Mammary epithelial cell (primary cell): ENCODE data around the gene NOTCH3.

Source experiments
- EZH2 ChIP-seq: IDR thresholded peaks from 2 replicates; pipeline ENCODE4 v1.6.1; 2012; ENCODE audit warnings: low read length, inconsistent platforms, borderline replicate concordance
- TF ChIP-seq, protein P1 (sequence below), 2 donors: IDR thresholded peaks in 1 of 2; conservative IDR thresholded peaks in 1 of 2; 2 replicates each; pipeline ENCODE4 v1.5.1; 2011 to 2012; ENCODE audit warnings: inconsistent platforms in 2 of 2, low read length in 2 of 2, mild to moderate bottlenecking in 2 of 2, control low read depth in 1 of 2, low read depth in 1 of 2; ENCODE audit not compliant: insufficient read depth in 1 of 2; ENCODE audit errors: extremely low read depth in 1 of 2

- TF ChIP-seq, protein P1, sequence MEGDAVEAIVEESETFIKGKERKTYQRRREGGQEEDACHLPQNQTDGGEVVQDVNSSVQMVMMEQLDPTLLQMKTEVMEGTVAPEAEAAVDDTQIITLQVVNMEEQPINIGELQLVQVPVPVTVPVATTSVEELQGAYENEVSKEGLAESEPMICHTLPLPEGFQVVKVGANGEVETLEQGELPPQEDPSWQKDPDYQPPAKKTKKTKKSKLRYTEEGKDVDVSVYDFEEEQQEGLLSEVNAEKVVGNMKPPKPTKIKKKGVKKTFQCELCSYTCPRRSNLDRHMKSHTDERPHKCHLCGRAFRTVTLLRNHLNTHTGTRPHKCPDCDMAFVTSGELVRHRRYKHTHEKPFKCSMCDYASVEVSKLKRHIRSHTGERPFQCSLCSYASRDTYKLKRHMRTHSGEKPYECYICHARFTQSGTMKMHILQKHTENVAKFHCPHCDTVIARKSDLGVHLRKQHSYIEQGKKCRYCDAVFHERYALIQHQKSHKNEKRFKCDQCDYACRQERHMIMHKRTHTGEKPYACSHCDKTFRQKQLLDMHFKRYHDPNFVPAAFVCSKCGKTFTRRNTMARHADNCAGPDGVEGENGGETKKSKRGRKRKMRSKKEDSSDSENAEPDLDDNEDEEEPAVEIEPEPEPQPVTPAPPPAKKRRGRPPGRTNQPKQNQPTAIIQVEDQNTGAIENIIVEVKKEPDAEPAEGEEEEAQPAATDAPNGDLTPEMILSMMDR (conservative IDR thresholded peaks at IDR 0.05 in 1 of 2, IDR thresholded peaks at IDR 0.05 in 1 of 2; ENCODE audit: extremely low read depth in 1 of 2, insufficient read depth in 1 of 2, low read depth in 1 of 2, low read length in 2 of 2), result no peak
- no peak for TF ChIP-seq EZH2
These were observed 37.9 kb upstream of the NOTCH3 start for GRCh38 chr19:15238639-15239155.
